ENCODE data around the gene CHMP1A.

CHMP1A gene

DNA sequence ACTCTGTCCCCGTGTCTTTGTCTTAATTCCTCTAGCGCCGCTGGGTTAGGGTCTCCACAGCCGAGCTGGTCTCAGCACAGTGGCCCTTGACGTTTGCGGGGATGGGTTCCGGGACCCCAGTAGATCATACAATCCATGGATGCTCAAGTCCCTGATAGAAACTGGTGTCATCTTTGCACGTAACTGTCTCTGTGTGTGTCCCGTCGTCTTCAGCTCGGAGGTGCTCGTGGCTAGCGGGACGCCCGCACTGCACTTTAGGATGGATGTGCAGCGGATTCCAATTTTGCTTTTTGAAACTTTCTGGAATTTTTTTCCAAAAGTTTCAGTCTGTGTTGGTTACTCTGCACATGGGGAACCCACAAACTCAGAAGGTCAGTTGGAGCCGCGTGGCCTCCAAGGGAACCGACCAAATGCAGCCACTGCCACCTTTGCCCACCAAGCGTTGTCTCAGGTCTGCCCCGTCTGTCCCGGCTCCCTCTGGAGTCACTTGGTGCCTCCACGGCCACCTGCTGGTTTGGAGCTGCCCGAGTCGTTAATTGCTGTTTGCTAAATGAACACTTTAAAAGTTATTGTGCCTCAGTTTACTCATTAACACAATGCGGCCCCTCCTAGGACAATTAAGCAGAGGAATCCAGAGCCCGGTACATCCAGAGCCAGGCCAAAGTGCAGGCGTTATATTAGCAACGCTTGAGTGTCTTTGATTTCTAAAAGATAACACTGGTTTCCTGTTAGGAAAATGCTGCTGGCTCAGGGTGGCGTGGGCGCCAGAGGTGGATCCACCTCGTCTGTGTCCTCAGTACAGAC, 49.4 kb downstream of the CHMP1A start:
- FAIRE-seq (no peak), DNase-seq (ENCODE audit: insufficient read length, low spot score) (no peak)

DNA sequence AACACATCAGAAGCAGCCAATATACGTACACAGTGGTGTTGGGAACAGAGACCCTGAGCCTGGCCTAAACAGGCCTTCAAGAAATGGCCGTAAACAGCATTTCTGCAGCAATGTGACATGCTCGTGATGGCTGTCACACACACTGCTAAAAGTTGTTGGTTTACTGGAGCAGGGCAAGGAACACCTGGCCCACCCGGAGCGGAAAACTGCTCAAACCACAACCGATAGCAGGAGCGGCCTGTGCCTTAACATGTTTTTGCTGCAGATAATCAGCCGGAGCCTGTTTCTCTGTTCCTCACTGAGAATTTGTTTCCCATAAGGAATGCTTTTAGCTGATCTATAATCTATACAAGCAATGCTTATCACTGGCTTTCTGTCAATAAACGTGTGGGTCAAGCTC, 50.1 kb downstream of the CHMP1A start:
- no peak for DNase-seq (ENCODE audit: insufficient read length, low spot score)
- FAIRE-seq = peak; percentile 13

GRCh38 chr16:89606006-89606405, 51.5 kb downstream of the CHMP1A start:
- no peak for FAIRE-seq
- DNase-seq (ENCODE audit: insufficient read length, low spot score) = no peak

DNA sequence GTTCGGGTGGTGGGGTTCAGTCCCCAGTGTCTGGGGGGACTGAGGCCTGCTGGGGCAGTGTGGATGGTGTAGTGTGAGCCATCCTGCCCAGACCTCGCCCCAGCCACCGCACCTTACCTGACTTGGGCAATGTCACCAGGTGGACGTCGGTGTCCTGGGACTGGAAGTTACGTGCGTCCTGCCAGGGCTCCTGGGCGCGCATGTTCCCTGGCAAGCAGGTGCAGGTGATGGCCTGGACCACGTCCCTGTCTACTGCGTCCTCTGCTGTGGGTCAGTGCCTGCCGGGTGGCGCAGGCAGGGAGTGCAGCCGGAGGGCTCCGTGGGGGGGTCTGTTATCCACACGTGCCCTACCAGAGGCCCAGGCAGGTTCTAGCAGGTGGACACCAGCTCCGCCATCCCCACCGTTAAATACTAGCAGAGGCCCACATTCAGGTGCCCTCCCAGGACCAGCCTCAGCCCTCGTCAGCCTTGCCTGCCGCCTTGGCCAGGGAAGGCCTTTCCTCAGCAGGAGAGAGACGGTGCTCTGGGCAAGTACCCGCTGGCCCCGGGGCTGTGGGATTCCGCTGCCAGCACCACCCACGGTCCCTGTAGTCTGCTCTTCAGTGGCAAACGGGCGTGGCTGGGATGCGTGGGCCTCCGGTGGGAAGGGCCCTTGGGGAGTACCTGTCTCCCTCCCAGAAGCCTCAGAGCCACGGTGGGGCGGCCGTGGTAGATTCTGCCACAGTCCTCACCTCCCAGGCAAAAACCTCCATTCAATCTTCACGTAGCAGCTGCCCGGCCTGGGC, 52.1 kb downstream of the CHMP1A start:
- FAIRE-seq = no peak
- no peak for DNase-seq (ENCODE audit: insufficient read length, low spot score)

GRCh38 chr16:89604764-89605163, 52.7 kb downstream of the CHMP1A start:
- FAIRE-seq (no peak), DNase-seq (ENCODE audit: insufficient read length, low spot score) (no peak)

DNA sequence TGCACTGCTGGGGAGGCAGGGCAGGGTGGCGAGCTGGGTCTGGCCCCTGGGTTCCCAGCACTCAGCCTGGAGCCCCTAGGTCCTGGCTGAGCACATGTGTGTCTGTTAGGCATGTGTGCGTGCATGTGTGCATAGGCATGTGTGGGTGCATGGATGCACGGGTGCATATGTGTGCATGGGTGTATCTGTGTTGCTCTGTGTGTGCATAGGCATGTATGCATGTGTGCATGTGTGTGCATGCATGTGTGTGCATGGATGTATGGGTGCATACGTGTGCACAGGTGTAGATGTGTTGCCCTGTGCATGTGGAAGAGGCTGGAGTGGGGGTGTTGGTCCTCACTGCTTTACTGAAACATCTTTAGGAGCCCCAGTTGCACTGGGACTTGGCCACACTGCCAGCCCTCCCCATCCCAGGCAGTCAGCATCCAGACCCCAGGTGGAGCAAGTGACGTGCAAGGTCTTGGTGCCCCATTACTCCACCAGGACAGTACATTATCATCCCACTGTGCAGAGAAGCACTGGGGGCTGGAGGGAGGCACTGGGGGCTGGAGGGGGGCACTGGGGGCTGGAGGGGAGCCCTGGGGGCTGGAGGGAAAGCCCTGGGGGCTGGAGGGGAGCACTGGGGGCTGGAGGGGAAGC, 54.4 kb downstream of the CHMP1A start:
- DNase-seq (ENCODE audit: insufficient read length, low spot score) (no peak), FAIRE-seq (peak; percentile 86)

DNA sequence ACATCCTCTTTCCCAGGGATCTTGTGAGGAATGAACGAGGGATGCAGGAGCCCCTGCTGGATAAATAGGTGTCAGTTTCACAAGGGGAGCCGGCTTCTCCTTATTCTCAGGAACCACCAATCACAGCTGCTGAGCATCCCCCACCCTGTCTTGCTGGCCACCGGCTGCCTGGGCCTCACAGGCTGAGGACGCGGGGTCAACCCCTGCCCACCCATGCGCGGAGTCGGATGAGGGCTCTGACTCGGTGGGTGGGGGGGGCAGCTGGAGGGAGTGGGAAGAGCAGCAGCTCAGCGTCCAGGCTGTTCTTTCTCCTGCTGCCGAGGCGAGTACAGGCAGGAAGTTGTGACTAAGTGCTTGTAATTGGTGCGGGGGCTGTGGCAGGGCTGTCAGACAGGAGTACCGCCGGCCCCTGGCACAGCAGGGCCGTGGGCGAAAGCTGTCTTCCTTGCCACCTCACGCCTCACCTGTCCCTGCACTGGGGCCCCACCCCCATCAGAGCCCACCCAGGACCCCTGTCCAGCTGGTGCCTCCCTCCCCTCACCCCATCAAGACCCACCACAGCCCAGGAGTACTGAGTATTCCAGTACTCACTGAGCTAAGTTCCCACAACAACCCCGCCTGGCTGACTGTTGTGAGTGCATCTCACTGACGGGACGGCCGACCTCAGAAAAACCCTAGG, 55.1 kb downstream of the CHMP1A start:
- peak; percentile 89 for DNase-seq (ENCODE audit: insufficient read length, low spot score)
- peak; percentile 98 for FAIRE-seq

- FAIRE-seq (no peak), DNase-seq (ENCODE audit: insufficient read length, low spot score) (no peak)
Observed at GRCh38 chr16:89601906-89602272, 55.6 kb downstream of the CHMP1A start.

GRCh38 chr16:89600956-89601355, 56.6 kb downstream of the CHMP1A start:
- FAIRE-seq (no peak), DNase-seq (ENCODE audit: insufficient read length, low spot score) (no peak)

- FAIRE-seq = peak; percentile 62
- DNase-seq (ENCODE audit: insufficient read length, low spot score) = no peak
Observed at GRCh38 chr16:89600427-89600826, 57.1 kb downstream of the CHMP1A start.

- no peak for FAIRE-seq
- no peak for DNase-seq (ENCODE audit: insufficient read length, low spot score)
Observed at GRCh38 chr16:89599902-89600301, 57.6 kb downstream of the CHMP1A start.

DNA sequence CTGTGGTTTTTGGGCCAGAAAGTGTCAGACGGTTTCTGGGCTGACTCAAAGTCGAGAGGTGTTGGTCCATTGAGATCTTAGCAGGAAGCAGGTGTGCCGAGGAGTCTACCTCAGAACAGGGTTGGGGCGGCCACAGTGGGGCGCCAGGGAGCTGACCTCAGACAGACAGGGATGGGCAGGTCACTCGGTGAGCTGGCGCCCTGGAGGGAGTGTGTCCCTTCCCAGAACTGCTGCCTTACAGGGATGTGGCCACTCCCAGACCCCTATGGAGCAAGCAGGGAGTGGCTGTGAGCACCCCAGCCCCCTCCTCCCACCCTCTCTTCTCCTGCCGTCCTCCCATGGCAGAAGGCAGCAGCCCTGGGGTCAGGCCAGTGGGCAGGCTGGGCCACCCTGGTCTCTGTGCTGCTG, 58.1 kb downstream of the CHMP1A start:
- FAIRE-seq (peak; percentile 54), DNase-seq (ENCODE audit: insufficient read length, low spot score) (no peak)

DNA sequence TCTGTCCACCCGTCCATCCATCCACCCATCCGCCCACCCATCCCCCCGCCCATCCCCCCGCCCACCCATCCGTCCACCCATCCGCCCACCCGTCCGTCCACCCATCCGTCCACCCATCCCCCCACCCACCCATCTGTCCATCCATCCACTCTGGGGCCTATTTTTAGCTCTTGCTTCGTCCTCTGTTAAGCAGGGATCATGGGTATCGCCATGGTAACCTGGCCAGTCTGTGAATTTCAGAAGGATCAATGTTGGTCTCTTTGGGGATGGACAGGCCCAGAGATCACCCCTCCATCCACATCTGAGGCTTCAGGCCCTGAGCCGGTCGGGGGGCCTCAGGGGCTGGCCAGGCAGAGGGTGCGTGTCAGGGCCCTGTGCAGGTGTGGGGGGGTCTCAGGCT, 59.3 kb downstream of the CHMP1A start:
- DNase-seq (ENCODE audit: insufficient read length, low spot score) = no peak
- FAIRE-seq = no peak

DNA sequence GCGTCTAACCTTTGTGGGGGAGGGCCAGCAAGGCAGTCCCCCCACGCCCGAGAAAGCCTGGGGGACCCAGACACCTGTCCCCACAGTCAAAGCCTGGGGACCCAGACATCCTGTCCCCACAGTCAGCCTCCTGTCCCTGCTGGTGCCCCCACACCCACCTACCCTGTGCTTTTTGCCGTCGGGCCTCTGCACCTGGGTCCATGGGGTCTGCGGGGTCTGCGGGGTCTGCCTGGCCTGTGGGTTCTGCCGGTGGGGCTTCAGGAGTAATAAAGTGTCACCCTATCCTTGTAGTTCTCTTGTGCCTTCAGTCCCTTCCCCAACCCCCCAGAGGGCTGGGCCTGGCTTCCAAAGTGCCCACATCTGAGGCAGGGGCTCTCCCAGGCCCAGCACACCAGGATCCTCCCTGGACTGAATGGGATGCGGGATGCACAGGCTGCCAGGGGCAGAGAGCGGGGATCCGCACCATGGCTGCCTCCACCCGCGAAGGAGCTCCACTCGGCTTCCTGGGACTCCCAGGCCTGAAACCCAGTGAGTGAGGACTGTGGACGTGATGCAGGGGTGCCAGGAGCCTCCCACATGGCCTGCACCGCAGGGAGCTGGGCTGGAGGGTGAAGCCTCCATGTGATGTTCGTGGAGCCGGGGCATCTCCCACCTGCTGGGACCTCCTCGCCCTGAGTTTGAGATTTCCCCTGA, 60.4 kb downstream of the CHMP1A start:
- DNase-seq (ENCODE audit: insufficient read length, low spot score) = no peak
- FAIRE-seq = no peak

DNA sequence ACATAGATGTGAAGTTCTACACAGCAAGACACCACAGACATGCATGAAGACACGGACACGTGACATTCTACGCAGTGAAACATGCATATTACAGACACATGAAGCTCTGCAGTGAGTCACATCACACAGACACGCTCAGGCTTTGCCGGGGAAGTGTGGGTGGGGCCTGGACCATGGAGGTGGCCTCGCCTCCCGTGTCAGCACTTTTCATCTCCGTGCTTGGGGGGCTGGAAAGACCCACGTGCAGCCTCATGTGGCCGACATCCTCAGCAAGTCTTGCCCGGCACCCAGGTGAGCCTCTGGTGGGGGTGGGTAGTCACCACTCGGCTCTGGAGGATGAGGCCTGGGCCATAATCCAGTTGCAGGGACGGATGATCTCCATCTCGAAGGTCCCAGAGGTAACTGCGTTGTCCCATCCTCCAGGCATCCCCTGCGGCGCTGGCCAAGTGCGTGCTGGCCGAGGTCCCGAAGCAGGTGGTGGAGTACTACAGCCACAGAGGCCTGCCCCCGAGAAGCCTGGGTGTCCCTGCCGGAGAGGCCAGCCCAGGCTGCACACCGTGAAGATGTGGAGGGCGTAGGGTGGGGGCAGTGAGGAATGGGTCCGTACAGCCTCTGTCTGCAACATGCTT, 61.3 kb downstream of the CHMP1A start:
- FAIRE-seq = no peak

DNA sequence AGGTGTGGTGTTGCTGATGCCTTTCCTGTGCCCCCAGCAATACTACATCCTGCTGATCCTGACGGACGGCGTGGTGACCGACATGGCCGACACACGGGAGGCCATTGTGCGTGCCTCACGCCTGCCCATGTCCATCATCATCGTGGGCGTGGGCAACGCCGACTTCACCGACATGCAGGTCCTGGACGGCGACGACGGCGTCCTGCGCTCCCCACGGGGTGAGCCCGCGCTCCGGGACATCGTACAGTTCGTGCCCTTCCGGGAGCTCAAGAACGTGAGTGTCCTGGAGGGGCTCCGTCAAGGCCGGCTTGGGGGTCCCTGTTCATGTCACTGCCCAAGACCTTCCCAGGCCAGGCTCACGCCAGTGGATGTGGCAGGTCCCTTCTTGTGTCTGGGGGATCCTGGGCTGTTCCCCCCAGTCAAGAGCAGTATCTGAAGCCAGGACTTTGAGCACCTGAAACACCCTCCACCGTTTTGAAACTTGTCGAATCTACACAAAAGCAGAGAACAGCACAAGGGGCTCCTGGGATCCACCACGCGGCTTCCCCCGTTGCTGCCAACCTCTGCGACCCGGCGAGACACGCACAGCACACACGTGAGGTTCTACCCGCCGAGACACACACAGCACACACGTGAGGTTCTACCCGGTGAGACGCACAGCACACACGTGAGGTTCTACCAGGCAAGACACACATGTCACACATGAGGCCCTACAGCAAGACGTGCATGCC, 62.0 kb downstream of the CHMP1A start:
- FAIRE-seq (no peak), DNase-seq (ENCODE audit: insufficient read length, low spot score) (no peak)

More for the DNA sequence above, 61.3 kb downstream of the CHMP1A start:
- DNase-seq (ENCODE audit: insufficient read length, low spot score) = no peak

Measured in HTR-8/SVneo (cell line).